Measurements from ENCODE around the gene SMS.

DNA sequence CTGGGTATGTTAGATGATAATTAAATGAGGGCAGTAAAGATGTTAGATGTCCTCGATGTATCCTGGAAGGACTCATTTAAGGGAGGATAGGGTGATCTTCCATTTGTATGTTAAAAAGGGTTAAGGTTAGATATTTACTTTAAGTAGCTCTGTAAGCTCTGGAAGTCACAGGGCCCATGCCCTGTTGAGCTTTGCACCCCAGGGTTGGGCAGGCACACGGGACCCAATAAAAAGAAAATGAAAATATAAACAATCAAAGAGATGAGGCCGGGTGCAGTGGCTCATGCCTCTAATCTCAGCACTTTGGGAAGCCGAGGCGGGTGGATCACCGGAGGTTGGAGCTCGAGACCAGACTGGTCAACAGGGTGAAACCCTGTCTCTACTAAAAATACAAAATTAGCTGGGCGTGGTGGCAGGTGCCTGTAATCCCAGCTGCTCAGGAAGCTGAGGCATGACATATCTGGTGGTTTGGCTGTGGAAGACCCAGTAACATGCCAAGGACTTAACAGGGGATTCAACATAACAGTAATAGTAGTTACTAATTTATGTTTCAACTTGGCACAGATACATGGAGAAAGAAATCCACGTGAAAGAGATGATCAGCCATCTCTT, 74.7 kb downstream of the SMS start:
- TF ChIP-seq FOXK2 (IDR thresholded peaks at IDR 0.05), result no peak
- TF ChIP-seq ELF4 (IDR thresholded peaks at IDR 0.05), result no peak
- no peak for TF ChIP-seq TARDBP (IDR thresholded peaks at IDR 0.05)
- TF ChIP-seq L3MBTL2 (conservative IDR thresholded peaks at IDR 0.05), result no peak
- TF ChIP-seq SUZ12 (IDR thresholded peaks at IDR 0.05), result no peak
- TF ChIP-seq FOXM1 (IDR thresholded peaks at IDR 0.05; ENCODE audit: borderline replicate concordance), result no peak
- TF ChIP-seq BHLHE40 (IDR thresholded peaks at IDR 0.05; ENCODE audit: borderline replicate concordance), result no peak
- no peak for TF ChIP-seq HDGF (IDR thresholded peaks at IDR 0.05; ENCODE audit: borderline replicate concordance)
- no peak for TF ChIP-seq CTBP1 (IDR thresholded peaks at IDR 0.05; ENCODE audit: borderline replicate concordance)
